PC-3 (cell line): ENCODE data around the gene HIBCH. TPM values are rescaled to one million over a fixed set of nuclear protein-coding genes. Genes with fewer than 3 reads are reported as not detected.

ENCODE experiments used
- ATAC-seq: fragments of 200-7000 bp; cut with Tn5 transposase; 2 replicates; pipeline ENCODE4 v1.9.1; 2020; ENCODE audit warnings: mild to moderate bottlenecking, moderate library complexity
- BruUV-seq: library from RNA; stranded (reverse); fragments of 400-500 nt; replicated peaks from 2 replicates; lab custom pipeline; 2021; lab: Mats Ljungman, UMichigan
- CTCF ChIA-PET: fragments of 300-600 bp; sonication (Branson Sonifier 250); formaldehyde crosslinking; loops from one replicate; lab custom pipeline; 2022; ENCODE audit warnings: antibody characterized with exemption; lab: Charles Lee
- POLR2A ChIA-PET: fragments of 300-600 bp; sonication (Branson Sonifier 250); formaldehyde crosslinking; loops from one replicate; lab custom pipeline; 2022; ENCODE audit warnings: antibody characterized with exemption; ENCODE audit not compliant: unreplicated experiment; lab: Charles Lee
- DNase-seq: peaks from one replicate; pipeline ENCODE4 v3.0.0-alpha.2; 2015
- H2AFZ ChIP-seq: fragments of 300-600 bp; sonication (generic); 2 replicates; pipeline ENCODE4 v1.6.0; 2016; ENCODE audit warnings: antibody characterized with exemption, low read length
- H3F3A ChIP-seq: fragments of 300-600 bp; sonication (generic); one replicate; pipeline ENCODE4 v1.6.0; 2017; ENCODE audit warnings: antibody characterized with exemption, low read length, control low read depth, mild to moderate bottlenecking; ENCODE audit not compliant: unreplicated experiment
- H3K27ac ChIP-seq: fragments of 300-600 bp; sonication (generic); 2 replicates; pipeline ENCODE4 v1.5.1; 2016; ENCODE audit warnings: mild to moderate bottlenecking, low read length
- H3K27me3 ChIP-seq: fragments of 300-600 bp; sonication (generic); 2 replicates; pipeline ENCODE4 v1.6.1; 2016; ENCODE audit warnings: low read length, mixed read lengths
- H3K36me3 ChIP-seq: fragments of 300-600 bp; sonication (generic); 2 replicates; pipeline ENCODE4 v1.6.1; 2016; ENCODE audit warnings: low read depth, mixed run types, low read length, mixed read lengths
- H3K4me1 ChIP-seq: fragments of 300-600 bp; sonication (generic); 2 replicates; pipeline ENCODE4 v1.5.1; 2016; ENCODE audit warnings: low read length; ENCODE audit not compliant: insufficient read depth
- H3K4me2 ChIP-seq: fragments of 300-600 bp; sonication (generic); 2 replicates; pipeline ENCODE4 v1.6.0; 2016; ENCODE audit warnings: low read length
- H3K4me3 ChIP-seq: fragments of 300-600 bp; sonication (generic); 2 replicates; pipeline ENCODE4 v1.5.1; 2016; ENCODE audit warnings: mild to moderate bottlenecking, low read length, mixed read lengths
- H3K79me2 ChIP-seq: fragments of 300-600 bp; sonication (generic); 2 replicates; pipeline ENCODE4 v1.6.1; 2017; ENCODE audit warnings: low read length, mixed read lengths
- H3K9ac ChIP-seq: fragments of 300-600 bp; sonication (generic); 2 replicates; pipeline ENCODE4 v1.6.0; 2016; ENCODE audit warnings: mild to moderate bottlenecking, low read length
- H3K9me2 ChIP-seq: fragments of 300-600 bp; sonication (generic); replicated peaks from 2 replicates; pipeline ENCODE4 v1.6.1; 2016; ENCODE audit warnings: mixed run types, low read length, mixed read lengths
- H3K9me3 ChIP-seq: fragments of 300-600 bp; sonication (generic); 2 replicates; pipeline ENCODE4 v1.6.1; 2016; ENCODE audit warnings: low read length, mixed read lengths
- H4K20me1 ChIP-seq: fragments of 300-600 bp; sonication (generic); 2 replicates; pipeline ENCODE4 v1.6.1; 2016; ENCODE audit warnings: low read length, mixed read lengths
- CTCF ChIP-seq: fragments of 300-600 bp; sonication (generic); conservative IDR thresholded peaks from 2 replicates; pipeline ENCODE4 v1.5.1; 2017; ENCODE audit warnings: antibody characterized with exemption, low read depth, mild to moderate bottlenecking, low read length
- EZH2 ChIP-seq: fragments of 300-600 bp; sonication (generic); IDR thresholded peaks from one replicate; pipeline ENCODE4 v1.6.1; 2017; ENCODE audit warnings: antibody characterized with exemption, mild to moderate bottlenecking, low read length; ENCODE audit not compliant: unreplicated experiment
- EZH2phosphoT487 ChIP-seq: fragments of 300-600 bp; sonication (generic); IDR thresholded peaks from 2 replicates; pipeline ENCODE4 v1.6.1; 2018; ENCODE audit warnings: mild to moderate bottlenecking, antibody characterized with exemption, low read length, borderline replicate concordance
- intact Hi-C: fragments of 100-400 bp; cut with micrococcal nuclease; formaldehyde crosslinking; loops from 2 replicates; pipeline ENCODE4 v1.9.0; 2023
- total RNA-seq: library from RNA; depleted of rRNA; stranded (reverse); fragments of >200 nt; gene quantifications from 2 replicates; pipeline ENCODE4 v1.2.3, GENCODE V29; 2014

HIBCH gene
- total RNA-seq, 1 experiment from 2014 or later = 12.0 TPM

DNA sequence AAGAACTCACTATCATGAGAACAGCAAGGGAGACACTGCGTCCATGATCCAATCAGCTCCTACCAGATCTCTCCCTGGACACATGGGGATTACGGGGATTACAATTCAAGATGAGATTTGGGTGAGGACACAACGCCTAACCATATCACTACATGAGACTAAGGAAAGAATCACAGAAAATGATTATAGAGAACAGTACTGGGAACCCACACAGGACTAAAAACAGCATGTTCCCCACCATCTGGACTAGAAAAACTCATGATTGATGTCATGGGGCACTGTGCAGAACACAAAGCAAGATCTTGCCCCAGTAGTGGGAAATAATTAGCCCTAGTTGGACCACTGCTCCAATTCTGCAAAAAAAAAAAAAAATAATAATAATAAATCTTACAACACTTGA lies 63.5 kb downstream of the HIBCH start:
- Histone ChIP-seq H3K4me3 (no peak overlapping the region), H3K4me2 (no peak overlapping the region), H3K9me2 (no peaks in the 10 kb centered on the region), H3K27ac (no peak overlapping the region), H3K79me2 (no peaks in the 10 kb centered on the region), H2AFZ (no peak overlapping the region), H3K9me3 (no peaks in the 10 kb centered on the region), H3K9ac (no peak overlapping the region), H3K36me3 (peaks cover 9% of the 10 kb centered on the region), H3K4me1 (no peaks in the 10 kb centered on the region), H4K20me1 (no peaks in the 10 kb centered on the region), H3F3A (no peaks in the 10 kb centered on the region), H3K27me3 (no peaks in the 10 kb centered on the region)
- ATAC-seq (no peak), DNase-seq (no peak)
- ChIA-PET CTCF (no interaction called here), POLR2A (no interaction called here)
- no peak for TF ChIP-seq CTCF
- intact Hi-C loops = no loop called here
- no TSS peak for BruUV-seq

- no peaks in the 10 kb centered on the region for H3K9me3 ChIP-seq
Measured at GRCh38 chr2:190255676-190256075, 64.0 kb downstream of the HIBCH start.

More at GRCh38 chr2:190255676-190256075, 64.0 kb downstream of the HIBCH start:
- Histone ChIP-seq H4K20me1 (no peaks in the 10 kb centered on the region), H3K4me3 (no peak overlapping the region), H3K9me2 (no peaks in the 10 kb centered on the region), H3K27ac (no peak overlapping the region), H3K27me3 (no peaks in the 10 kb centered on the region), H3K79me2 (no peaks in the 10 kb centered on the region), H3K9ac (no peak overlapping the region), H2AFZ (no peak overlapping the region), H3F3A (no peaks in the 10 kb centered on the region), H3K4me2 (no peak overlapping the region), H3K36me3 (peaks cover 8% of the 10 kb centered on the region), H3K4me1 (no peaks in the 10 kb centered on the region)
- ChIA-PET POLR2A (no interaction called here), CTCF (no interaction called here)
- DNase-seq (no peak), ATAC-seq (no peak)
- TF ChIP-seq EZH2phosphoT487 = no peak
- no peak for TF ChIP-seq EZH2
- no peak for TF ChIP-seq CTCF
- intact Hi-C loops = no loop called here
- no TSS peak for BruUV-seq
